Bronchial epithelial cell (primary cell): ENCODE data around the gene TRAPPC5. TPM values are rescaled to one million over a fixed set of nuclear protein-coding genes. Genes with fewer than 3 reads are reported as not detected.

Experiments used
- DNase-seq: peaks from one replicate; pipeline ENCODE4 v3.0.0-alpha.2; 2010; ENCODE audit warnings: low read depth
- FAIRE-seq: peaks from 2 replicates; lab custom pipeline; 2011; peaks lifted over from hg19 to GRCh38; lab: Jason Lieb, UNC
- H3K27me3 ChIP-seq: 2 replicates; pipeline ENCODE4 v1.5.1; 2011; ENCODE audit warnings: low read length; ENCODE audit not compliant: control insufficient read depth, insufficient read depth
- H3K36me3 ChIP-seq: 2 replicates; pipeline ENCODE4 v1.5.1; 2011; ENCODE audit warnings: low read length; ENCODE audit not compliant: control insufficient read depth, insufficient read depth
- H3K4me3 ChIP-seq: 2 replicates; pipeline ENCODE4 v1.5.1; 2011; ENCODE audit warnings: mild to moderate bottlenecking, low read depth, low read length, control low read depth
- total RNA-seq: library from RNA; depleted of rRNA; stranded (reverse); fragments of >200 nt; gene quantifications from 2 replicates; pipeline ENCODE4 v1.2.1, GENCODE V29; 2014
- TF ChIP-seq, protein P1 (sequence below): IDR thresholded peaks from 2 replicates; pipeline ENCODE4 v1.5.1; 2011; ENCODE audit warnings: mild to moderate bottlenecking, moderate library complexity, low read length, control low read depth, inconsistent platforms; ENCODE audit not compliant: insufficient read depth, severe bottlenecking

Gene TRAPPC5
- total RNA-seq, 1 donor from 2014 or later = 29.2 TPM

DNA sequence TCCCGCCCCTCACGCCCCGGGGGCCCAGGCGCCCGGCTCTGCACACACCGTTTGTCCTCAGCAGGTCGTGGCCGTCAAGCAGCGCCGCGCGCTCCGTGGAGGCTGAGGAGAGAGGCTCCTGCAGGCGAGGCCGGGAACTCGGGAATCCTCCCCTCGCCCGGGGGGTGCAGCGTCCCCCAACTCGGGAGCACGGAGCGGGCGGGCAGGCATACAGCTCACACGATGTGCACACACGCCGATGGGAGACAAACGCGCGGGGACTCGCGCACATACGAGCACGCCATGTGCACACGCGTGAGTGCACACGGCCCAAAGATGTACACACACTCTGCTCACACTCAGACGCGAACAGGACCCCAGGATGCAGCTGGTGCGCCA, 50.6 kb downstream of the TRAPPC5 start:
- Histone ChIP-seq H3K4me3 (no peak overlapping the region), H3K27me3 (peaks cover 7% of the 10 kb centered on the region), H3K36me3 (no peaks in the 10 kb centered on the region)
- FAIRE-seq = no peak
- no peak for DNase-seq
- TF ChIP-seq, protein P1, sequence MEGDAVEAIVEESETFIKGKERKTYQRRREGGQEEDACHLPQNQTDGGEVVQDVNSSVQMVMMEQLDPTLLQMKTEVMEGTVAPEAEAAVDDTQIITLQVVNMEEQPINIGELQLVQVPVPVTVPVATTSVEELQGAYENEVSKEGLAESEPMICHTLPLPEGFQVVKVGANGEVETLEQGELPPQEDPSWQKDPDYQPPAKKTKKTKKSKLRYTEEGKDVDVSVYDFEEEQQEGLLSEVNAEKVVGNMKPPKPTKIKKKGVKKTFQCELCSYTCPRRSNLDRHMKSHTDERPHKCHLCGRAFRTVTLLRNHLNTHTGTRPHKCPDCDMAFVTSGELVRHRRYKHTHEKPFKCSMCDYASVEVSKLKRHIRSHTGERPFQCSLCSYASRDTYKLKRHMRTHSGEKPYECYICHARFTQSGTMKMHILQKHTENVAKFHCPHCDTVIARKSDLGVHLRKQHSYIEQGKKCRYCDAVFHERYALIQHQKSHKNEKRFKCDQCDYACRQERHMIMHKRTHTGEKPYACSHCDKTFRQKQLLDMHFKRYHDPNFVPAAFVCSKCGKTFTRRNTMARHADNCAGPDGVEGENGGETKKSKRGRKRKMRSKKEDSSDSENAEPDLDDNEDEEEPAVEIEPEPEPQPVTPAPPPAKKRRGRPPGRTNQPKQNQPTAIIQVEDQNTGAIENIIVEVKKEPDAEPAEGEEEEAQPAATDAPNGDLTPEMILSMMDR = no peak

DNA sequence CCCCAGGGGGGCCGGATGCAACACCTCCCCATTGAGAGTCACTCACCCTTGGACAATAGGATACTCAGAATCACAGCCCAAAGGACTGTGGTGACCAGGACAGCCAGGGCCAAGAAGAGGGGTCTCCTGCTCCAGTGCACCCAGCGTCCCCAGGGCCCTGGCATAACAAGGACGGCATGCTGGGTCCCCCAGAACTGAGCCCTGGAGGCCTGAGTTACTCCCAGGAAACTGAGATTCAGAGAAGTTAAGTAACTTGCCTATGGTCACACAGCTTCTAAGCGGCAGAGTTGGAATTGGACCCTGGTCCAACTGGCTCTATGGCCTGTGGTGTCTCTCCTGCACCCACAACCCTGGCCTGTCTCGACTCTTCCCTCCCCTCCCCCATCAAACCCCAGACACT, 51.0 kb downstream of the TRAPPC5 start:
- H3K4me3 ChIP-seq = no peak overlapping the region
- DNase-seq = no peak
- TF ChIP-seq, protein P1 = no peak
- FAIRE-seq = no peak
- peaks cover 7% of the 10 kb centered on the region for H3K27me3 ChIP-seq
- H3K36me3 ChIP-seq = no peaks in the 10 kb centered on the region

DNA sequence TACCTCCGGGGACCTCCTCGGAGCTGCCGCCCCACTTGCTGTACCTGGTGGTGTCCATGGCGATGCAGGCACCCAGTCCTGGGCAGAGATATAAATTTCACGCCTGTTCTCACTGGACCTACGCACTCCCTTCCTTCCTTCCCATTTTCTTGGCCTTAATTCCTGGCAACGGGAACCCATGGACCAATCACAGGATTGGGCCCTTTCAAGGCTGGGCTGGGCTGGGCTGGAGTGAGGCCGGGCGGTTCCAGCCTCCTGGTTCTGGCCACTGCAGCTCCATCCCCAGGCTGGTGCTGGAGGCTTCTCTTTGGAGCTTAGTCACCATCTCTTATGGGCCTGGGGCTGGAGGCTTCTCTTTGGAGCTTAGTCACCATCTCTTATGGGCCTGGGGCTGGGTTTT, 51.4 kb downstream of the TRAPPC5 start, which contains the start of gene CLEC4G:
Gene CLEC4G (minus strand): TSS at position 66 of the 400 bp plus-strand sequence. CDS start 8 bp downstream, at position 58.
- H3K36me3 ChIP-seq = no peaks in the 10 kb centered on the region
- FAIRE-seq (no peak), DNase-seq (no peak)
- no peak within 1 kb of the TSS for H3K4me3 ChIP-seq
- H3K27me3 ChIP-seq = peaks cover 7% of the 10 kb centered on the region
- TF ChIP-seq, protein P1 = no peak

DNA sequence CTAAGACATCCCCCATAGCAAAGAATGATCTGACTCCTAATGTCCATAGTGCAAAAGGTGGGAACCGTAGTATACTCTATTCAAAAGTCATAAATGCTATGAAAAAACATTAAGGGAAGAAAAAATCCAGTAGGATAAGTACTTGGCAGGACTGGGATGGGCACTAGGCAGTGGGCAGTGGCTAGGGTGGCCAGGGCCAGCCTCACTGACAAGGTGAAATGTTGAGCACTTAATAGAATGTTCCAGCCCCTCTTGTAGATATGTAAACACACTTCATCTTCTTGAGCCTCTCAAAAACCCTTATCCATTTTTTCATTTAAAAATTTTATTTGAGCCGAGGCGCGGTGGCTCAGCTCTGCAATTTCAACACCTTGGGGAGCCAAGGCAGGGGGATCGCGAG, 52.7 kb downstream of the TRAPPC5 start:
- Histone ChIP-seq H3K27me3 (peaks cover 7% of the 10 kb centered on the region), H3K36me3 (no peaks in the 10 kb centered on the region), H3K4me3 (no peak overlapping the region)
- TF ChIP-seq, protein P1 = no peak
- FAIRE-seq (no peak), DNase-seq (no peak)

DNA sequence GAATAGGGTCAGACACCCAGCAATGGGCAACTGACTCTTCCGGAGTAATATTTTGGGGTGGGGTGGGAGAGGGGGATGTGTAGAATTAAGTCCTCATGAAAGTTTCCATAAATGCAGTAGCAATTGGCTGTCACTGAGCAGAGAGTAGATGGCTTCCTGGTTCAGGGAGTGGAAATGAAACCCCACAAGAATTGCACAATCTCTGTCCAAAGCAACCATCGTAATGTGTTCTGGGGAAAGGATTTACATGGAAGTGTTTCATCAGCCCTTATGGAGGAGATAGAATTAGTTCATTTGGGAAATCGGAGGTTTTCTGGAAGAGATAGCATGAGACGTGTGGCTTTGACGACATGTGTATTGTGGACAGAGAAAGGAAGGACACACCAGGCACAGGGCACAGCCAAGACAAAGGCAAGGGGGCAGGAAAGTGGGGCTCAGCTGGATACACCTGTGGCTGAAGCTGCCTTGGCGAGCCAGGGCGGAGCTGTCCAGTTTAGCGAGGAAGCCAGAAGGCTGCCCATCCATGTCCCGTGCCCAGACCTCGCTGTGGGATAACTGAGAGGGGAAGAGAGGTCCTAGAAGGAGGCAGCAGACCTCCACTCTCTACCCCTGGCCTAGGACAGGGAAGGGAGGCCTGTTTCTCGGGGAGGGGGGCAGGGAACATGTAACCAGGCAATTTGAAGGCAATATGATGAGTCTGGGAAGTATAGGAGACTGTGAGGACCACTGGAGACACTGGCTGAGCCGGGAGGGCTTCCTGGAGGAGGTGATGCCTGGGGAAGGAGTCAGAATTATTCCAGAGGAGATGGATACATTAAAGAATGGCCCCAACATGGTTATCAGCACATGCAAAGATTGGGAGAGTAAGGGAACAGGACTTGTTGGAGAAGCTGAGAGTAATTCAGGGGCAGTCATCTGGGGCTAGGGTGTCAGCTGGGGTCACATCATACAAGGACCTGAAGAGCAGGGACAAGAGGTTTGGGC, 53.9 kb downstream of the TRAPPC5 start:
- peak; percentile 4 for DNase-seq
- FAIRE-seq = no peak

More for the DNA sequence above, 53.9 kb downstream of the TRAPPC5 start:
- H3K27me3 ChIP-seq = peaks cover 5% of the 10 kb centered on the region
- no peaks in the 10 kb centered on the region for H3K36me3 ChIP-seq
- TF ChIP-seq, protein P1 = no peak
- H3K4me3 ChIP-seq = no peak overlapping the region
